Stimulated activated CD8-positive, alpha-beta memory T cell treated with anti-CD3 and anti-CD28 coated beads, Interleukin-15, amount 100 ng/mL, for 24 hours (primary cell): ENCODE results near the gene DDAH1.
"Not testable (repeated sequence)": the region's sequence is repeated elsewhere in the genome, so short reads cannot be mapped to it uniquely, and the experiment has no call there.

Source experiments
- DNase-seq: peaks from one replicate; pipeline ENCODE4 v3.0.0-alpha.2; 2020; ENCODE audit warnings: low read depth

The DDAH1 gene

DNA sequence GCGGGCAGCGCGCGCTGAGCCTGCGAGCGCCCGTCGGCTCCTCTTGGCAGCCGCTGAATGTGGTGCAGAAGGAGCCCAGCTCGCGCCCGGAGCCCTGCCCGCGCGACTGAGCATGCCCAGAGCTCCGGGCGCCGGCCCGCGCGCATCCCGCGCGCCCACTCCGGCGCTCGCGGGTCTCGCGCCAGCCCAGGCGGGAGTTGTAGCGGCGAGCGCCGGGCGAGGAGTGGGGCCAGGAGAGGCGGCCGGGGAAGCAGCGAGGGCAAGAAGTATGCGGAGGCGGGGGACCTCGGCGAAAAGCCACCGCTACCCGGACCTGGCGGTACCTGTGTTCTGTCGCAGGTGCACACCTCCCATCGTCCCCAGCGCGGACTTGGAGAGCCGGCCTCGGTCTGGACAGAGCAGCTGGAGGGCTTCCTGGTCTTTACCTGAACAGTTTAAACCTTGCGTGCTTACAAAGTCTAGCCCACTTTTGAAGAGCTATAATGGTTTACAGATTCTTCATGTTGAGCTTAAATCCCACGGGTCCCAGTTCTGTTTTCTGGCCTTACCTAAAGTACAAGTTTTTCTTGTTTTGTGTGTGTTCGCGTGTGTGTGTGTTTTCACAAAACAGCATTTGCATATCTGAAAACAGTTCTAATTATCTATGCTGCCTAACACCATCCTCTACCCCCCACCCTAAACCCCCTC is at the start of gene DDAH1:
TSS of gene DDAH1 (minus strand) at position 61 of the 687 bp plus-strand sequence. CDS start 114 bp downstream, outside the sequence.
- DNase-seq: no peak

DNA sequence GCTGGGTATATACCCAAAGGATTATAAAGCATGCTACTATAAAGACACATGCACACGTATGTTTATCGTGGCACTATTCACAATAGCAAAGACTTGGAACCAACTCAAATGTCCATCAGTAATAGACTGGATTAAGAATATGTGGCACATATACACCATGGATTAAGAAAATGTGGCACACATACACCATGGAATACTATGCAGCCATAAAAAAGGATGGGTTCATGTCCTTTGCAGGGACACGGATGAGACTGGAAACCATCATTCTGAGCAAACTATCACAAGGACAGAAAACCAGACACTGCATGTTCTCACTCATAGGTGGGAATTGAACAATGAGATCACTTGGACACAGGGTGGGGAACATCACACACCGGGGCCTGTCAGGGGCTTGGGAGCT is 49.0 kb upstream of the DDAH1 start:
- not testable (repeated sequence) for DNase-seq

DNA sequence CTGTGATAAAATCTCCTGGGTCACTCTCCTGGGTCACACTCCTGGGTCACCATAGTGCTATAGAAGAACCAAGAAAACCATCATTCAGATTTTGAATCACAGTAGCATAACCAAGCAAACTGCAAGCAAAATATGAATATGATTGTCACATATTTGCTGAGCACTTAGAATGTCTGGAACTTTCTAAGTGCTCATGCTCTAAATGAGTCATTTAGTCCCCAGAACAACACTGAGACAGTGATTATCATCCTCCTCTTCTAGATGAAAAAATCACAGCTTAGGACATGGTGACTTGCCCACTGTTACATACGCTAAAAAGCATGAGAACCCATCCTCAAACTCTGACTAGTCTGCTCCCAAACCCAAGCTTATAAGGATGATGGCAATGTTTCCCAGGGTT is 39.5 kb upstream of the DDAH1 start:
- no peak for DNase-seq

DNA sequence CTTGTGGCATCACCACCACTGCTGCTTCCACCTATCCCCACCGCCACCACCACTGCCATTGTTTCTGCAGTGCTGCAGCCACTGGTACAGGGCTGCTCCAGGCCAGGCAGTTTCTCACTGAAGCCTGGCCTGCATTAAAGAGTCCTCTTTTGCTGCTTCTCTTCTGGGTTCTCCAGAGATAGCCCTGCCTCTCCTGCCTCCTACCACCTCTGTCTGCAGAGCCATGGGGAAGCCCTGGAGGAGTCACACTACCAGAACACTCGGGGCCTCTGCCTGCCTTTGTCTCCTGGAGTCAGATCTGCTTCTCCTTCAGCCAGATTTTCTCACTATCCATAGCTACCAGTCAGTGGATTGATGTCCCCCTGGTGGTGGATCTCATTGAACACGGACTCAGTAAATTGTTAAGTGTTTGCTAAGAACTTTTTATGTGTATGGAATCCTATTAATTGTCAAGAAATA is 37.7 kb upstream of the DDAH1 start:
- no peak for DNase-seq

DNA sequence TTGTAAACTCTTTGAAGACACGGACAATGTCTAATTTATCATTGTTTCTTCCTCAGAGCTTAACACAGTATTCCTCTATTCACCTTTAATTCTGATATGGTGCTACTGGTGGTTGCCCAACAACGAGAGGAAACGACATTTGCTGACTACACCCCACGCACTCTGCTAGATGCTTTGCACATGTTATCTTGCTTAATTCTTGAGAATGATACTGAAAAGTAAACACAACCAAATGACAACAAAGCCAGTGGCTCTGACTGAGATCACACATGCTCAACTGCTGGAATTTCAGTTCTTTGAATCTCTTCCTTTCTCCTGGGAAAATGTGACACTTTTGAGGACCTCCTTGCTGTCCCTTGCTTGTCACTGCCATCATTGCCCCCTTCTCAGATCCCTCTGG is 37.2 kb upstream of the DDAH1 start:
- DNase-seq: no peak

DNA sequence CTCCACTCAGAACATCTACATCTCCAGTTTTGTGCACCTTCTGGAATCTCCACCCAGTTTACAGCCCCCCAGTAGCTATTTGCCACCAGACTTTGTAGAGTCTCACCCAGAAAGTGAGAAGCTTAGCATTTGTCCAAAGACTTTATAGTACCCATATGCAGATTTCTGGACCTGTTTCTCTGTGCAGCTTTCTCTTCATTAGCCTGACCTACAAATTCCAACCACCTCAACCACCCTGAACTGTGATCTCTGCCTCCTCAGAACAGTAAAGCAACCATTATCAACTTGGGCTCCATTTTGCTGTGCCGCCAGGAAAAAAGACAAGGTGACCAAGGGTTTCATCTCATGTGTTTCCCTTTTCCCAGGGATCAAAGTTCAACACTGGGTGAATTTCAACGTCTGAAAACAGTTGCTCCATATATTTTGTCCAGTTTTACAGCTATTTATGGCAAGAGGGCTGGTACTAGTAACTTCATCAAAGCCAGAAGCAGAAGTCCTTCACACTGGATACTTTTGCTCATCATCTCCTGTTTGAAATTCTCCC is 36.5 kb upstream of the DDAH1 start:
- DNase-seq: no peak

DNA sequence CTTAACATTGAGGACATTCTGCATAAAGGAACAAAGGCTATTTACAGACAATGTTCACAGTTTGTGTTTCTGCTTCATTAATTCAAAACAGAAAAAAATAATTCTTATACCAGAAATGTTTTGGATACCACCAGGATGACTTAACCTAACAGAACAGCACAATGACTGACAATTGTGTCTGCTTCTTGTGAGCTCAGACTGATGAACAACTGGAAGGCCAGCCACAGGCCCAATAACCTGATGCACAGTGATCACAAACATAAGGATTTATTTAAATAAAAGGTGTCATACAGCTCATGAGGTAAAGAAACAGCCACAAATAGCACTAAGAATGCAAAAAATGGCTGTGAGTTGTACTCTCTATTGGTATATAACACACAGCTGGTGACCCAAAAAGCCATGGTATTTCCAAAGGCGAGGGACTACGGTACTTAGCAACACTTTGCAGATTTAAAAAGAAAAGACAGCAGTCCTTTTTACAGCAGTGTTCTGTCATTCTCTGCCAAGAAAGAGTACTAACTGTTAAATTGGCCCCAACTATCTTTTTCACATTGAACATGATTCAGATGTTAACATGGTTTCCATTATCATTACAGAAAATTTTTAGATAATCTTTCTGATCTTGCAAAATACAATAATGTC is 32.1 kb upstream of the DDAH1 start:
- no peak for DNase-seq

DNA sequence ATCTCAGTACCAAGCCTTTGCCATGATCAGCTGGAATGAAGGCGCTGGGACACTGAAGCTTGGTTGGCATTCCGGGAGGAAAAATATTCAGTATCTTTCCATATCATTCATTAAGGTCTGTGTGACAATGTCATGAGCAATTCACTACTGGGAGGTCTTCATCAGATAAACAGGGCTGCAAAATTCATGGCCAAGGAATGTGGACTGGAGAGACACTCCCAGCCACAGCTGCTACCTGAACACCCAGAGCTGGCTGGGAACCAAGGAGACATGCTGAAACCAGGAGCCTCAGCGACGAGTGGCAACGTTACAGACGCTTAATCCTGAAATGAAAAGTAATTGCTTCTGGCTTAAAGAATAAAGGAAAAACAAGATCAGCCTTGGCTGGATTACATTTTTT is 30.6 kb upstream of the DDAH1 start:
- no peak for DNase-seq

DNA sequence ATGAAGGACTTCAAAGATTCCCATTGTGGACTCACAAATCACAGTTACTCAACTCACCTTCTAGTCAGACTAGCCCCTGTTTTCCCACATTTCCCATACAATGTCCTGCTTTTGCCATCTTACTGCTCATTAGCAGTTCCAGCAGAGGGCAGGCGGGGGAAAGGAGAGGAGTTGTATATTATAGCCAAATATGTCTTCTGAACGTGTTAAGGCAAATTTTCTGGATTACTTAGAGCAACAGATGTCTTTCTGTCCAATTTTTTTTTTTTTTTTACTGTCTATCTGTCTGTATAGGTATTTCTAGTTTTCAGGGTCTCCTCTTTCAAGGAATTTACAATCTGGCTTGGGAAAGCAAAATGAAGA is 29.9 kb upstream of the DDAH1 start:
- DNase-seq: no peak

DNA sequence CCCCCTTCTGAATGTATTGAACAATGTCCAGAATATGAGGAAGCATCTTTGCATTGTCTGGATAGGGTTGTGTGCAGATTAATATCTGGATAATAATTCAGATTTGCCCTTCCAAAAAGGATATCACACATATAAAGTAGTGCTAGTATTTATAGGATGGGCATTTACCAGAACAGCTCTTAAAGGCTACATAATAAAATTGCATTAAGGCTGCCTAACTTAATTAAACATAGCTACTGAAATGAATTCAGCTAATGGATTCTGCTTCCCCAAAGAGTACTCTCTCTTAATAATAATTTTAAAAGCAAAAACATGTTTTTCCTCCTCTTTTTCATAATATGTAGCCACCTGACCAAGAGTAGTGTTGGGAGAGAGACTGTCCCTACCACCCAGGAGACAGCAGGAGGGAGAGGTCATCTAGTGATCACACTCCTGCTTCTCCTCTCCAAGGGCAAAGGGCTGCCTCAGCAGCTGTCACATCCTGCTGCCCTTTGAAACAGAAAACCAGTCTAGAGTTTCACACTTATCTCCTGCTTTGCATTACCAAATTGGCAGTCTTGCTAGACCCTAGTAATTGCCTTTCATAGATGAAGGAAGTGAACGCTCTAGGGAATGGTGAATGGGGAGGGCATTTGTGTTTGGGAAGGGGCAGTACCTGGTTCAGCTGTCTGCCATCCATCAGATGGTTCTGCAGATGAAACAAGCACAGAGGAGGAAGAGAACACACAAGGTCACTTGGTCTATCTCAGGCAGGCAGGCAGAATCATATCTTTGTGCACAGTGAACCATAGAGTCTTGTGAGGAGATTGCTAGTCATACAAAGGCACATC is 29.3 kb upstream of the DDAH1 start:
- DNase-seq: no peak

DNA sequence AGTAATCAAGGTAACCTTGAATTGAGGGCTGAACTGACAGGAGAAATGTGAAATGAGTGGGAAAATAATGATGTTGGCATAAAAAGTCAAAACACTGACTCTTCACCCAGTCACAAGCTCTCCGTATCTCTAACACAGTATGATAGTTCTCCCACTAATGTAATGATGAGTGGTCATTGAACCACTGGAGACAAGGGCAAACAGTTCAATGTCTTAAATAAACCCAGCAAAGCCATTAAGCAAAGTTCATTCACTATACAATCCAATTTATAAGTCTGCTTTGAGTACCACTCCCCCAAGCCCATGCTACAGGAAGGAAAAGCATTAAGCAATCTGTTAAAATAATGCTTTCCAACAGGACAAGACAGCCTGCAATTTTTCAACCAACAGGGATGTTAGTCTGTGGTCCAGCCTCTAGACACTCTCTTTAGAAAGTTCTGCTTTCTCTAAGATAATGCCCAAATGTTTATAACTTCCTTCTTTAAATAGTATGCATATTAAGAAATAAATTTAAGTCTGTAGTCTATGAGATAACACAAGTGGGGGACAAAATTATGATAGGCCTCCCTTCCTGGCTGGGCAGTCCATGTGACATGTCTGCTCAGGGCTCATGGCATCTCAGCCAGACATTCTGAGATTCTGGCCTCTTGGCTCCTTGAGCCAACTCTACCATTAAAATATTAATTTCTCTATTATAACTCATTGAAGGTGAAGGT is 25.5 kb upstream of the DDAH1 start:
- DNase-seq: no peak

DNA sequence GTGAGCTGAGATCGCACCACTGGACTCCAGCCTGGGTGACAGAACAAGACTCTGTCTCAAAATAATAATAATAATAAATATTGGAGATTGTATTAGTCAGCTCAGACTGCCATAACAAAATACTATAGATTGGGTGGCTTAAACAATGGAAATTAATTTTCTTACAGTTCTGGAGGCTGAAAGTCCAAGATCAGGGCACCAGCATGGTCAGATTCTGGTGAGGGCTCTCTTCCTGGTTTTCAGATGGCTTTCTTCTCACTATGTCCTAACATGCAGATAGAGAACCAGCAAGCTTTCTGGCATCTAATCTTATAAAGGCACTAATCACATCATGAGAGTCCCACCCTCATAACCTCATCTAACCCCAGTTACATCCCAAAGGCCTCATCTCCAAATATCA is 23.2 kb upstream of the DDAH1 start:
- DNase-seq: no peak

DNA sequence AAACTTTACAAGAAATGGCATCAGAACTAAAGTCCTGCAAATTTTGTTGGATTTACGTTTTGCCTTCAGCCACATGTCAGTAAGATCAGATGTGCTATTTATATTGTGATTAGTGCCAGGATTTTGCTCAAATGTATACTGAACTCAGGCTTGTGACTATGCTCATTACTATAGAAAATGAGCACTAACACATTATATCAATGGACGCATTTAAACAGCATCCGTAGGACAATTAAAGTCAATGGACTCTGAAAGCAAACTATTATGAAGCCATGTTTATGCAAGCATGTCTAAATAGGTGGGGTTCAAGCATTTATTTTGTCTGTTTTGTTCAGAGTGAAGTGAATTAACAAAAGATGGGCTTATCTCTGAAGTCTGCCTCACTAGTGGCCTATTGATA is 20.6 kb upstream of the DDAH1 start:
- no peak for DNase-seq

DNA sequence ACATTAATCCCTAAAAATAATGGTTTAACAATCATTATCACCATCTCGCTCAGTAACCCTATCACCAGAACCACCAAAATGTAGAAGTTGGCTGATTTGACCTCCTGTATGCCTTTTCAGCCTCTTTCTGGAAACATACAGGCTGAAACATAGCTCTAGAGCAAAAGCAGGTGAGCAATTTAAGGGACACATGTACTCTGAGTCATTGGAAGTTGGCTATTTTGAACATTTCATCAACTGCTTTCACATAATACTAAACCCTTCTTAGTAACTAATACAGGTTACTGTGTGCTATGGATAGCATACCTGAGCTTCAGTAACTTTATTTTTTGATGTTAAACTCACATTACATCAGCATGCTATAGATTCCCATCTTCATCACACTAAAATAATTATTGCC is 19.8 kb upstream of the DDAH1 start:
- no peak for DNase-seq

DNA sequence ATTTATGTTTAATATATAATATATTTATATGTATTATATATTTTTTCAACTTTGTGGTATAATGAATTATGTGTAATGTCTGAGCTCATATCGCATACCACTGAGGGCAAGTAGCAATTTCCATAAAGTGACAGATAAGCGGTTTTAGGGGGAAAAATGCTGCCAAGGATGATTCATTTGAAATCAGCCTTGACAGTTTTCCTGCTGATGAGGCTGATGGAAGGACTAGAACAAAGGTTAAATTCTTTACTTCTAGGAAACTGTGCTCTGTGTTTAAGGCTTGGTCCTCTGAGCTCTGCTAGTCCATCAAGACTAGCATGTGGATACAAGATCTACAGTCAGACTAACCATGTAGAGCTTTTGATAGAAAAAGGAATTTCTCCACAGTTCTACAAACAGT is 19.3 kb upstream of the DDAH1 start:
- no peak for DNase-seq

DNA sequence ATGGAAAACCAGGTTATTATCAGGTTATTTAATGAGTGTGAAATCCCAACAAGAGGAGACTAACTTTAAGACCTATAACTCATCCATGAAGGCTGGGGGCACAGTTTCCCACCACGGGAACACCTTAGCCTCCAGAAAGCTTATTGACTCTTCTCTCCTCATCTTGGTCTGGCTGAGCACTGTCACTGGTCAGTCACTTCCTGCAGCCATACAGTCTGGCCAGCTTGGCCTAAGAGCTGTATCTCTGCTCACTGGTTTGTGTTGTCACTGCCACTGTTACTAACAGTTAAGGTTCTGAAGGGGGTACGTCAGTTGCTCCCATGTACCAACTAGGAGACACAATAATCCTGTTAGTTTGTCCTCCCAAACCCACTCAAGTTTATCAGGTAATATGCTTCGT is 16.7 kb upstream of the DDAH1 start:
- DNase-seq: no peak

DNA sequence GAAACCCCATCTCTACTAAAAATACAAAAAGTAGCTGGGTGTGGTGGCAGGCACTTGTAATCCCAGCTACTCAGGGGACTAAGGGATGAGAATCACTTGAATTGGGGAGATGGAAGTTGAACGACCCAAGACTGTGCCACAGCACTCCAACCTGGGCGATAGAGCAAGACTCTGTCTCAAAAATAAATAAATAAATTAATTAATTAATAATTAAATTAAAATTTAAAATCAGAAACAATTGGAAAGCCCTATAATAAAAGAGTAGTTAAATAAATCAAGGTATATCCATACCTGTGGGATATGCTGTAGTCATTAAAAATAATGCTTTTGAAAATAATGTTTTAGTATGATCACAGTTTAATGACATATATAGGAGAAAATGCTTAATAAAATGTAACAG is 15.6 kb upstream of the DDAH1 start:
- no peak for DNase-seq

DNA sequence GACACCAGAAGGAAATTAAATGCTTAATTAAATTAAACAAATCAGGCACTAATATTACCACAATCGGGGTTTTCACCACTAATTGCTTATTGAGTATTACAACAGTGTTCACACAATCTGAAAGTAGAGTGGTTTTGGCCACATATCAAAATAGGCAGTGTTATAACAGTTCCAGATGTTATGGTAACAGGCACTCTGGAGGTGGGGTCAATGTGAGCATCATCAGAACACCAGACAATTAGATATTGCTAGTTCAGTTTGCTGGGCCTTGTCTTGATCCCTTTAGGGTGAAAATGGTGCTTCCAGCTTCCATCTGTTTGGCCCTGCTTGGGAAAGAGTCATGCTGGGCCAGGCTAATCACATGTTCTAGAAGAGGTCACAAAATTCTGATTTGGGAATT is 14.5 kb upstream of the DDAH1 start:
- DNase-seq: no peak

DNA sequence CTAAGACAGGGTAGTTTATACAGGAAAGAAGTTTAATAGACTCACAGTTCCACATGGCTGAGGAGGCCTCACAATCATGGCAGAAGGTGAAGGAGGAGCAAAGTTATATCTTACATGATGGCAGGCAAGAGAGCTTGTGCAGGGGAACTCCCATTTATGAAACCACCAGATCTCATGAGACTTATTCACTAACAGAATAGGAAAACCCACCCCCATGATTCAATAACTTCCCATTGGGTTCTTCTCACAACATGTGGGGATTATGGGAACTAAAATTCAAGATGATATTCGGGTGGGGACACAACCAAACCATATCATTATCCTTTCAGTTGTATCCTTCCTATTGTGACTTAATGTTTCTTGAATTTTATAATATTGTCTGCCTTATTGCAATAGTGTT is 13.4 kb upstream of the DDAH1 start:
- DNase-seq: no peak

DNA sequence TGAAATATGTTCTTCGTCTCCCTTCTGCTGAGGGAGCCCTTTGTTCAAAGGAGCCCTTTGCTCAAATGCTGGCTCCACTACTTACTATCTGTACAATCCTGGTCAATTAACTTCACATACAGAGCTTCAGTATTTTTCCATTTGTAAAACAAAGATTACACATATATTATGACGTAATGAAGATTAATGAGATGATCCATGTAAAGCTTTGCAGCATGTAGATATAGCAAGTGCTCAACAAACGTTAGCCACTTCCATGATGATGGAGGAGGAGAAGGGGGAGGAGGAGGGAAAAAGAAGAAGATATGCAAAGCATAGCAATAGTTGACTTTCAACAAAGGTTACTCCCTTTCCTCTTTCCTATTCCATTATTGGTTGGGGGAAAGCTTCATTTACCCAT is 10.1 kb upstream of the DDAH1 start:
- no peak for DNase-seq

DNA sequence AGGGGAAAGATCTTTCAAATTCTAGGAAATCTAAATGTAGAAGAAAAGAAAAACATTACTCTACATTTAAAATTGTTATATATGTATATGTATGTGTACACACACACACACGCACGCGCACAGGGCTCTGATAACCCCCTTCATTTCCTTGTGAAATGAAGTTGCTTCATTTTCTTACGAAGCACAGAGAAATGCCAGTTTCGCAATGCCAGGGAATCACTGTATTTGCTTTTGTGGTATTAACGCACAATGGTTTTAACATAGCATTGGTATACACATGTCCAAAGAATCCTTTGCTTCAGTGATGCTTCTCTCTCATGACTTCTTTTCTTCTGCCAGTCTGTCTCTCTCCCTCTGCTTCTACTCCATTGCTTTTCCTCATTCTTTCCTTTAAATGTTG is 8.4 kb upstream of the DDAH1 start:
- no peak for DNase-seq

DNA sequence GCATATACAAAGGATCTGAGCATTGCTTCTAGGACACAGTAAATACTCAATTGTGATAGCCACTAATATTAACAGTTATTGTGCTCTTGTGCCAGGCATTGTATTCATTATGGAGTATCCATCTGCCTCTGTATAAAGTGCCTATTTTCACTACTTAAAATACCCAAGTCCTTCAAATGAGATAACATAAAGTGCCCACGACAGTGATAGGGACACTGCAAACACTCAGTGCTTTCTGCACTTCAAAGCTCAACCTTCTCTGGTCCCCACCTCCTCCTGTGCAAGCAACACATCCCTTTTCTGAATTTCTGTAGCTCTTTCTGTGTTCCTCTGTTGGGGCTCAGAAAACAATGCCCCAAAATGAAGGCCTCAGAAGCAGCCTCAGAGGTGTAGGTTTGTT is 6.6 kb upstream of the DDAH1 start:
- no peak for DNase-seq
